DND-41 (cell line): ENCODE measurements around the gene ST3GAL6.

Source experiments
- ATAC-seq: fragments of 200-7000 bp; cut with Tn5 transposase; 3 replicates; pipeline ENCODE4 v1.9.1; 2021; ENCODE audit warnings: low read depth; ENCODE audit not compliant: insufficient read depth
- DNase-seq: peaks from one replicate; pipeline ENCODE4 v3.0.0-alpha.2; 2020
- H2AFZ ChIP-seq: 2 replicates; pipeline ENCODE4 v1.6.0; 2012; ENCODE audit warnings: low read depth, low read length
- H3K27ac ChIP-seq: 2 replicates; pipeline ENCODE4 v1.5.1; 2012; ENCODE audit warnings: low read length, inconsistent platforms
- H3K27me3 ChIP-seq: fragments of 200-600 bp; sonication (generic); 2 replicates; pipeline ENCODE4 v1.6.0; 2012; ENCODE audit warnings: low read length, mild to moderate bottlenecking, inconsistent platforms; ENCODE audit not compliant: insufficient read depth, poor library complexity
- H3K36me3 ChIP-seq: 2 replicates; pipeline ENCODE4 v1.5.1; 2012; ENCODE audit warnings: low read length, inconsistent platforms; ENCODE audit not compliant: insufficient read depth
- H3K4me1 ChIP-seq: 2 replicates; pipeline ENCODE4 v1.5.1; 2012; ENCODE audit warnings: mild to moderate bottlenecking, low read length; ENCODE audit not compliant: insufficient read depth
- H3K4me2 ChIP-seq: 2 replicates; pipeline ENCODE4 v1.6.0; 2012; ENCODE audit warnings: mild to moderate bottlenecking, moderate library complexity, low read length, inconsistent platforms; ENCODE audit not compliant: insufficient read depth
- H3K4me3 ChIP-seq, 2 experiments: fragments of 200-600 bp in 1 of 2; shearing (Covaris generic) in 1 of 2; 2 replicates each; pipeline ENCODE4 v1.5.1; 2012 to 2016; ENCODE audit warnings: inconsistent platforms in 2 of 2, low read length in 2 of 2, mild to moderate bottlenecking in 2 of 2, low read depth in 1 of 2, moderate library complexity in 1 of 2
- H3K79me2 ChIP-seq: 2 replicates; pipeline ENCODE4 v1.6.0; 2012; ENCODE audit warnings: low read length, inconsistent platforms; ENCODE audit not compliant: insufficient read depth
- H3K9ac ChIP-seq: 2 replicates; pipeline ENCODE4 v1.6.0; 2012; ENCODE audit warnings: low read depth, mild to moderate bottlenecking, inconsistent platforms, low read length, moderate library complexity
- H3K9me3 ChIP-seq: 2 replicates; pipeline ENCODE4 v1.5.1; 2012; ENCODE audit warnings: low read length, moderate library complexity, mild to moderate bottlenecking, inconsistent platforms; ENCODE audit not compliant: insufficient read depth, severe bottlenecking
- H4K20me1 ChIP-seq: 2 replicates; pipeline ENCODE4 v1.6.0; 2012; ENCODE audit warnings: low read length; ENCODE audit not compliant: insufficient read depth
- CTCF ChIP-seq: IDR thresholded peaks from 2 replicates; pipeline ENCODE4 v1.5.1; 2012; ENCODE audit warnings: borderline replicate concordance, low read length, moderate library complexity, mild to moderate bottlenecking; ENCODE audit not compliant: poor library complexity, severe bottlenecking; ENCODE audit errors: extremely low read depth
- EZH2 ChIP-seq: IDR thresholded peaks from 3 replicates; pipeline ENCODE4 v1.6.1; 2012; ENCODE audit warnings: borderline replicate concordance, low read depth, mild to moderate bottlenecking, moderate library complexity, low read length, inconsistent platforms; ENCODE audit not compliant: severe bottlenecking

ST3GAL6 gene

GRCh38 chr3:98817547-98818041 is 54.5 kb downstream of the ST3GAL6 start:
- Histone ChIP-seq H3K9ac (no peak overlapping the region), H3K27me3 (no peaks in the 10 kb centered on the region), H3K9me3 (no peaks in the 10 kb centered on the region), H2AFZ (no peak overlapping the region), H3K36me3 (peaks cover 16% of the 10 kb centered on the region), H3K79me2 (no peaks in the 10 kb centered on the region), H3K4me3 (no peak overlapping the region), H3K4me1 (no peaks in the 10 kb centered on the region), H3K4me2 (no peak overlapping the region), H3K27ac (no peak overlapping the region), H4K20me1 (no peaks in the 10 kb centered on the region)
- no peak for TF ChIP-seq EZH2
- TF ChIP-seq CTCF = peak; percentile 84
- ATAC-seq (peak; percentile 87), DNase-seq (no peak)

- ATAC-seq = no peak
- Histone ChIP-seq H3K4me2 (no peak overlapping the region), H3K4me1 (no peaks in the 10 kb centered on the region), H3K9ac (no peak overlapping the region), H4K20me1 (no peaks in the 10 kb centered on the region), H3K36me3 (peaks cover 16% of the 10 kb centered on the region), H3K4me3 (no peak overlapping the region), H3K27ac (no peak overlapping the region), H2AFZ (no peak overlapping the region), H3K9me3 (no peaks in the 10 kb centered on the region), H3K79me2 (no peaks in the 10 kb centered on the region), H3K27me3 (no peaks in the 10 kb centered on the region)
- DNase-seq = no peak
- TF ChIP-seq CTCF (no peak), EZH2 (no peak)
Observed at GRCh38 chr3:98821063-98821462, 57.9 kb downstream of the ST3GAL6 start.

GRCh38 chr3:98823791-98824190 is 60.7 kb downstream of the ST3GAL6 start:
- Histone ChIP-seq H3K9ac (no peak overlapping the region), H2AFZ (no peak overlapping the region), H4K20me1 (no peaks in the 10 kb centered on the region), H3K27me3 (no peaks in the 10 kb centered on the region), H3K9me3 (no peaks in the 10 kb centered on the region), H3K27ac (no peak overlapping the region), H3K4me1 (no peaks in the 10 kb centered on the region), H3K79me2 (no peaks in the 10 kb centered on the region), H3K4me2 (no peak overlapping the region), H3K4me3 (no peak overlapping the region), H3K36me3 (peaks cover under 1% of the 10 kb centered on the region; the same call in 1 of the 2 replicates)
- DNase-seq (no peak), ATAC-seq (no peak)
- TF ChIP-seq EZH2 (no peak), CTCF (no peak)

- ATAC-seq (no peak), DNase-seq (no peak)
- H3K9ac ChIP-seq = no peak overlapping the region
- no peaks in the 10 kb centered on the region for H3K27me3 ChIP-seq
- no peak overlapping the region for H3K4me3 ChIP-seq
- no peaks in the 10 kb centered on the region for H4K20me1 ChIP-seq
- no peaks in the 10 kb centered on the region for H3K79me2 ChIP-seq
- H3K9me3 ChIP-seq = no peaks in the 10 kb centered on the region
- H3K36me3 ChIP-seq = no peaks in the 10 kb centered on the region; the same call in 1 of the 2 replicates
- no peak overlapping the region for H3K4me2 ChIP-seq
- no peak overlapping the region for H3K27ac ChIP-seq
- H2AFZ ChIP-seq = no peak overlapping the region
- TF ChIP-seq EZH2 (no peak), CTCF (peak; percentile 34)
- H3K4me1 ChIP-seq = no peaks in the 10 kb centered on the region
Observed at GRCh38 chr3:98824256-98824655, 61.1 kb downstream of the ST3GAL6 start.
